Measurements from ENCODE around the gene TRIM72. TPM values are rescaled to one million over a fixed set of nuclear protein-coding genes. Genes with fewer than 3 reads are reported as not detected.

Gene TRIM72
- total RNA-seq, 4 donors from 2014 or later: 0.14 TPM; not detected in 3

DNA sequence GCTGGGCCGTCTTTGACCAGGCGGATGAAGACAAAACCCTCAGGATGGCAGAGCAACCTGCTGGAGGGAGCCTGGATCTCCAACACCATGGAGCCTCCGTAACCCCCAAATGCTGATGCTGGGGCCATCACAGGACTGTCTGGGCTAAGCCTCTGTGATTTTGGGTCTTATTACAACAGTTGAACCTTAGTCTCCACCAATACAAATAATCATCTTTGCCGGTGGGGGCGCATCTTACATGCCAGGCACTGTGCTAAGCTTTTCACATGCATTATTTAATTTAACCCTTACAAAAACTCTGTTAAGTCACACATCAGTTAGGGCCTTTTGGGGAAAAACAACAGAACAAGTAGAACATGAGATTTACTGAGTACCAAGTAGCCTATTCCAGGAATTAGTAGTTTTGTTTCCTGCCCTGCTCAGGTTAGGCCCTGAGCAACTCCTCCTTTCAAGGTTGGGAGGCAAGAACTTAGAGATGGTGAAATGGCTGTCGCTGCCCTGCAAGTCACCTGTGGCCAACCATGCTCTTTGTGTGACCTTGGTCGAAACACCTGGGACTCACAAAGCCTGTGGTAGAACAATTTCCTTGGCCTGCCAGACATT lies 37.0 kb downstream of the TRIM72 start:
- 96% methylated on average over 7 of the region's 7 CpGs; no CpG with 5 or more reads in 1 of the 2 donors for WGBS, 2 donors (ENCODE audit: low coverage in 1 of 2)
- H3K4me1 ChIP-seq: no peaks in the 10 kb centered on the region
- in situ Hi-C loops (cut with MboI; ENCODE audit: low pct_ligation_motif_present in 1 of 4, low pct_unique_long_range_greater_than_20kb in 1 of 4, low sequenced_read_pairs in 3 of 4): no loop called here
- intact Hi-C loops (cut with DNase I; ENCODE audit: low total_unique reads): loop anchor here (1.0 kb wide), 1 partner anchor 11 kb away; no protein-coding TSS in a partner anchor
- H3K9me3 ChIP-seq: no peaks in the 10 kb centered on the region
- DNase-seq: no peak
- peaks cover 9% of the 10 kb centered on the region for H3K27me3 ChIP-seq
- H3K36me3 ChIP-seq: no peaks in the 10 kb centered on the region
- no peak overlapping the region for H3K27ac ChIP-seq
- TF ChIP-seq POLR2A (IDR thresholded peaks at IDR 0.05) (no peak), POLR2AphosphoS5 (IDR thresholded peaks at IDR 0.05) (no peak)
- no peak overlapping the region for H3K4me3 ChIP-seq

DNA sequence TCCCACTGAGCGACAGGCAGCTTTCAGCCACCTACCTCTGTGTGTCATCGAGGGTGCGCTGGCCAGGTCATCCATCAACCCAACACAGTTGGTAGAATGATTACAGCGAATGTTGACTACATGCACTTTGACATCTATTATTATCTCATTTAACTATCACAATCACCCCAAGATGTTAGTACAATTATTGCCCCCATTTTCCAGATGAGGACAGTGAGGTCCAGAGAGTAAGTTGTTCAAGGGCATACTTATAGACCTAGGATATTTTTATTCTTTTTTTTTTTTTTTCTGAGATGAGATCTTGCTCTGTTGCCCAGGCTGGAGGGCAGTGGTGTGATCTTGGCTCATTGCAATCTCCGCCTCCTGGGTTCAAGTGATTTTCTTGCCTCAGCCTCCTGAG lies 37.5 kb downstream of the TRIM72 start:
- TF ChIP-seq, protein P1, sequence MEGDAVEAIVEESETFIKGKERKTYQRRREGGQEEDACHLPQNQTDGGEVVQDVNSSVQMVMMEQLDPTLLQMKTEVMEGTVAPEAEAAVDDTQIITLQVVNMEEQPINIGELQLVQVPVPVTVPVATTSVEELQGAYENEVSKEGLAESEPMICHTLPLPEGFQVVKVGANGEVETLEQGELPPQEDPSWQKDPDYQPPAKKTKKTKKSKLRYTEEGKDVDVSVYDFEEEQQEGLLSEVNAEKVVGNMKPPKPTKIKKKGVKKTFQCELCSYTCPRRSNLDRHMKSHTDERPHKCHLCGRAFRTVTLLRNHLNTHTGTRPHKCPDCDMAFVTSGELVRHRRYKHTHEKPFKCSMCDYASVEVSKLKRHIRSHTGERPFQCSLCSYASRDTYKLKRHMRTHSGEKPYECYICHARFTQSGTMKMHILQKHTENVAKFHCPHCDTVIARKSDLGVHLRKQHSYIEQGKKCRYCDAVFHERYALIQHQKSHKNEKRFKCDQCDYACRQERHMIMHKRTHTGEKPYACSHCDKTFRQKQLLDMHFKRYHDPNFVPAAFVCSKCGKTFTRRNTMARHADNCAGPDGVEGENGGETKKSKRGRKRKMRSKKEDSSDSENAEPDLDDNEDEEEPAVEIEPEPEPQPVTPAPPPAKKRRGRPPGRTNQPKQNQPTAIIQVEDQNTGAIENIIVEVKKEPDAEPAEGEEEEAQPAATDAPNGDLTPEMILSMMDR (IDR thresholded peaks at IDR 0.05): no peak
- TF ChIP-seq EP300 (IDR thresholded peaks at IDR 0.05; ENCODE audit: low read depth) (no peak), POLR2A (IDR thresholded peaks at IDR 0.05) (no peak)
- no peak overlapping the region for H3K27ac ChIP-seq
- H3K27me3 ChIP-seq: peaks cover 6% of the 10 kb centered on the region
- no peaks in the 10 kb centered on the region for H3K9me3 ChIP-seq
- in situ Hi-C loops (cut with MboI; ENCODE audit: low pct_ligation_motif_present in 1 of 4, low pct_unique_long_range_greater_than_20kb in 1 of 4, low sequenced_read_pairs in 3 of 4): no loop called here
- H3K4me1 ChIP-seq: no peaks in the 10 kb centered on the region
- no peak for DNase-seq
- no peak overlapping the region for H3K4me3 ChIP-seq
- H3K36me3 ChIP-seq: no peaks in the 10 kb centered on the region
- intact Hi-C loops (cut with DNase I; ENCODE audit: low total_unique reads): no loop called here
- WGBS, 2 donors (ENCODE audit: low coverage in 1 of 2): 95 to 100% methylated on average over 2 to 5 of the region's 5 CpGs

DNA sequence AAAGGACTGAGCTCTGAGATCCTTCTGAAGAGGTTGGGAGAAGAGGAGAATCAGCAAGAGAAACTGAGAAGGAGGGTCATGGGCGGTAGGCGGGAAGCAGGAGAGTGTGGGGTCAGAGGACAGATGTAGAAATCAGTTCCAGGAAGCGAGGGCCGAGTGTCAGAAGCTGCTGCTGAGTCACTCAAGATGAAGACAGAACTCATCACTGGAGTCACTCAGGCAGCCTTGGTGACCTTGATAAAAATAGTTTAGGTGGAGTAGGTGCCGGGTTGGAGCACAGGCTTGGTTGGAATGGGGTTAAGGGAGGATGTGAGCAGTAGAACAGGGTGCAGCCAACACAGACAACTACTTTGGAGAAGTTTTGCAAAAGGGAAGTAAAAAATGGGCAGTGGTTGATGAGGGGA lies 39.7 kb downstream of the TRIM72 start:
- Histone ChIP-seq H3K9me3 (no peaks in the 10 kb centered on the region), H3K36me3 (no peaks in the 10 kb centered on the region), H3K4me3 (no peak overlapping the region), H3K27ac (peak overlapping the region in 1 of 4 donors; percentile 47), H3K4me1 (no peaks in the 10 kb centered on the region), H3K27me3 (no peaks in the 10 kb centered on the region)
- WGBS, 2 donors (ENCODE audit: low coverage in 1 of 2): 41 to 62% methylated on average over 4 to 5 of the region's 5 CpGs
- DNase-seq: peak; percentile 13
- intact Hi-C loops (cut with DNase I; ENCODE audit: low total_unique reads) (no loop called here), in situ Hi-C loops (cut with MboI; ENCODE audit: low pct_ligation_motif_present in 1 of 4, low pct_unique_long_range_greater_than_20kb in 1 of 4, low sequenced_read_pairs in 3 of 4) (no loop called here)
- TF ChIP-seq, protein P1 (IDR thresholded peaks at IDR 0.05): no peak
- TF ChIP-seq EP300 (IDR thresholded peaks at IDR 0.05; ENCODE audit: low read depth): no peak
- TF ChIP-seq POLR2A (IDR thresholded peaks at IDR 0.05): no peak
- TF ChIP-seq POLR2AphosphoS5 (IDR thresholded peaks at IDR 0.05): no peak

DNA sequence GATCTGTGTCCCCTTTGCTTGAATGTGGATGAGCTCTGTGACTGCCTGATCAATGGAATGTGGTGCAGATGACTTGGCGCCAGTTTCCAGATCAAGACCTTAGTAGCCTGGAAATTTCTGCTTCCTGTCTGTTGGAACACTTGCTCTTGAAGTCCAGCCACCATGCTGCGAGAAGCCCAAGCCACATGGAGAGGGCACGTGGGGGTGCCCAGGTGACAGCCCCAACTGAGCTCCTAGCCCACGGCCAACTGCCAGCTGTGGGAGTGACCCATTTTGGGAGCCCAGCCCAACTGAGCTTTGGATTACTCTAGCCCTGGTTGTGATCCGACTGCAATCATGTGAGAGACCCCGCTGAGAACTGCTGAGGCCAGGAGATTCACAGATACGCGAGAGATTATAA lies 42.5 kb downstream of the TRIM72 start:
- Histone ChIP-seq H3K36me3 (no peaks in the 10 kb centered on the region), H3K27me3 (no peaks in the 10 kb centered on the region), H3K27ac (no peak overlapping the region), H3K9me3 (no peaks in the 10 kb centered on the region), H3K4me3 (no peak overlapping the region), H3K4me1 (no peaks in the 10 kb centered on the region)
- intact Hi-C loops (cut with DNase I; ENCODE audit: low total_unique reads) (no loop called here), in situ Hi-C loops (cut with MboI; ENCODE audit: low pct_ligation_motif_present in 1 of 4, low pct_unique_long_range_greater_than_20kb in 1 of 4, low sequenced_read_pairs in 3 of 4) (no loop called here)
- TF ChIP-seq POLR2AphosphoS5 (IDR thresholded peaks at IDR 0.05) (no peak), EP300 (IDR thresholded peaks at IDR 0.05; ENCODE audit: low read depth) (no peak), POLR2A (IDR thresholded peaks at IDR 0.05) (no peak)
- TF ChIP-seq, protein P1 (IDR thresholded peaks at IDR 0.05): no peak
- DNase-seq: no peak
- 86% methylated on average over 8 of the region's 8 CpGs; no CpG with 5 or more reads in 1 of the 2 donors for WGBS, 2 donors (ENCODE audit: low coverage in 1 of 2)

DNA sequence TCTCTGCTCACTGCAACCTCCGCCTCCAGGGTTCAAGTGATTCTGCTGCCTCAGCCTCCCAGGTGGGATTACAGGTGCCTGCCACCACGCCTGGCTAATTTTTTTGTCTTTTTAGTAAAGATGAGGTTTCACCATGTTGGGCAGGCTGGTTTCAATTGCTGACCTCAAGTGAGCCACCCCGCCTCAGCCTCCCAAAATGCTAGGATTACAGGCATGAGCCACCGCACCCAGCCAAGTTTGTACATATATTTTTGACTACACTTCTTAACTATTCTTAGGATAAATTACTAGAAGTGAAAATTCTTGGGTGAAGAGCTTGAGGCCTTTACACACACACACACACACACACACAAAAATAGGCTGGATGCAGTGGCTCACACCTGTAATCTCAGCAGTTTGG lies 44.4 kb downstream of the TRIM72 start:
- Histone ChIP-seq H3K27ac (no peak overlapping the region), H3K9me3 (no peaks in the 10 kb centered on the region), H3K27me3 (no peaks in the 10 kb centered on the region), H3K4me3 (no peak overlapping the region), H3K4me1 (no peaks in the 10 kb centered on the region), H3K36me3 (no peaks in the 10 kb centered on the region)
- intact Hi-C loops (cut with DNase I; ENCODE audit: low total_unique reads) (no loop called here), in situ Hi-C loops (cut with MboI; ENCODE audit: low pct_ligation_motif_present in 1 of 4, low pct_unique_long_range_greater_than_20kb in 1 of 4, low sequenced_read_pairs in 3 of 4) (no loop called here)
- TF ChIP-seq POLR2AphosphoS5 (IDR thresholded peaks at IDR 0.05) (no peak), POLR2A (IDR thresholded peaks at IDR 0.05) (no peak), EP300 (IDR thresholded peaks at IDR 0.05; ENCODE audit: low read depth) (no peak)
- TF ChIP-seq, protein P1 (IDR thresholded peaks at IDR 0.05): no peak
- no peak for DNase-seq
- 88% methylated on average over 4 of the region's 4 CpGs; no CpG with 5 or more reads in 1 of the 2 donors for WGBS, 2 donors (ENCODE audit: low coverage in 1 of 2)

Measured in transverse colon (tissue), 4 donors.